Activated CD4-positive, alpha-beta memory T cell treated with anti-CD3 and anti-CD28 coated beads for 36 hours (primary cell): Measurements from ENCODE around the gene AHRR. TPM values are rescaled to one million over a fixed set of nuclear protein-coding genes. Genes with fewer than 3 reads are reported as not detected.

ENCODE experiments used
- CTCF ChIA-PET: fragments of 350-600 bp; sonication (Branson Sonifier 250); formaldehyde crosslinking; loops from one replicate; lab custom pipeline; 2021; ENCODE audit warnings: antibody characterized with exemption, inconsistent platforms; lab: Charles Lee
- POLR2A ChIA-PET: fragments of 350-600 bp; sonication (Branson Sonifier 250); formaldehyde crosslinking; loops from one replicate; lab custom pipeline; 2021; ENCODE audit warnings: antibody characterized with exemption; lab: Charles Lee
- DNase-seq: peaks from one replicate; pipeline ENCODE4 v3.0.0-alpha.2; 2020
- H3K27ac Mint-ChIP-seq: one replicate; pipeline ENCODE4 v1.8.0; 2021; ENCODE audit warnings: mixed read lengths
- H3K27me3 Mint-ChIP-seq: one replicate; pipeline ENCODE4 v1.8.0; 2021; ENCODE audit warnings: mixed read lengths
- H3K36me3 Mint-ChIP-seq: one replicate; pipeline ENCODE4 v1.8.0; 2021; ENCODE audit warnings: mixed read lengths
- H3K4me1 Mint-ChIP-seq: one replicate; pipeline ENCODE4 v1.8.0; 2021; ENCODE audit warnings: low read depth, mixed read lengths
- H3K4me3 Mint-ChIP-seq: one replicate; pipeline ENCODE4 v1.8.0; 2021; ENCODE audit warnings: mild to moderate bottlenecking, mixed read lengths
- H3K9me3 Mint-ChIP-seq: one replicate; pipeline ENCODE4 v1.8.0; 2021; ENCODE audit warnings: mixed read lengths
- intact Hi-C: fragments of 100-400 bp; cut with micrococcal nuclease; formaldehyde crosslinking; loops from one replicate; pipeline ENCODE4 v1.15.1; 2023
- total RNA-seq, 2 experiments: library from RNA; stranded (reverse); gene quantifications; one replicate each; pipeline ENCODE4 v1.2.3, GENCODE V29; 2021

The AHRR gene
- total RNA-seq, 2 experiments from 2014 or later: 16.7 to 16.8 TPM

DNA sequence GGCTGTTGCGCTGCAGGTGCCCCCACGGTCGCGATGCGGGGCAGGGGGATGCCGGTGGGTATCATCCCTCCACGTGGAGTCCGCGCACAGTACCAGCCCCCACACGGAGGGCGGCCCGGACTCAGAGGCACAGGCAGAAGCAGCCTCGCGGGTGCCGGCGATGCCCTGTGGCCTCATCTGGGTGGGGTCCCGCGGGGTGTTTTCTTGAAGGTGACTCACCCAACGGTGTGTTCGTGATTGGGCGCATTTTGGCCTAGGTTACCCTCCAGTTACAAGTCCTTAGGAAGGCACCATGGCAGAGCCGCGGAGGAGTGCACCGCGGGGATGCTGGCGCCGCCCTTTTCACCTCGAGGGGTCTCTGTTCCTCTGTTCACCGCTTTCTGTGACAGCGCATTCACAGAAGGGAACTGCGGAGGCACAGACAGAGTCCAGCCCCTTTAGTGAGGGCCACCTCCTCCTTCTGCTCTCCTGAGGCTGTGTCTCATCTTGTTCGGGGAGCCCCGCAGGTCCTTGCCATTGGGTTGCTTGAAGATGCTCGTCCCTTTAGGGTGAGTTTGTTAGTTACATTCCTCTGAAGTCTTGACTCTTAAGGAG, 99.9 kb downstream of the AHRR start:
- intact Hi-C loops: no loop called here
- Mint-ChIP-seq H3K36me3 (no peaks in the 10 kb centered on the region), H3K4me3 (no peak overlapping the region), H3K9me3 (no peaks in the 10 kb centered on the region), H3K4me1 (no peaks in the 10 kb centered on the region), H3K27me3 (peaks cover 7% of the 10 kb centered on the region), H3K27ac (no peak overlapping the region)
- ChIA-PET CTCF (no interaction called here), POLR2A (no interaction called here)
- DNase-seq: no peak

DNA sequence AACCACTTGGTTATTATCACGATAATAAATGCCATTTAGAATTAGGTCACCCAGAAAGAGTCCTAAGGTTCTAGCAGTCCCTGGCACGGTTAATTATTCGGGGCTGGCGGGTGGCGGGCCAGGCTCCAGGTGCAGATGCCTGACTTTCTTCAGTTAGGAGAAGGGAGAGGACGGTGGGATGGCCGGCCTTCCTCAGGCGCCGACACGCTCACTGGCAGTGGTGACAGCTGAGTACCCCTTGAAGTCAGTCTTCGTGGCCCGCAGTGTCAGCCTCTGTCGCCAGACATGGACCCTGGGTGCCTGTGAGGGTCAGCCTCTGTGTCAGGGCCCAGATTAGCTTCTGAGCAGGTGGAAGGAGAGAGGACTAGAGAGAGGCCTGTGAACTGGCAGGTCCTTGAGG, 100.4 kb downstream of the AHRR start:
- POLR2A ChIA-PET: no interaction called here

DNA sequence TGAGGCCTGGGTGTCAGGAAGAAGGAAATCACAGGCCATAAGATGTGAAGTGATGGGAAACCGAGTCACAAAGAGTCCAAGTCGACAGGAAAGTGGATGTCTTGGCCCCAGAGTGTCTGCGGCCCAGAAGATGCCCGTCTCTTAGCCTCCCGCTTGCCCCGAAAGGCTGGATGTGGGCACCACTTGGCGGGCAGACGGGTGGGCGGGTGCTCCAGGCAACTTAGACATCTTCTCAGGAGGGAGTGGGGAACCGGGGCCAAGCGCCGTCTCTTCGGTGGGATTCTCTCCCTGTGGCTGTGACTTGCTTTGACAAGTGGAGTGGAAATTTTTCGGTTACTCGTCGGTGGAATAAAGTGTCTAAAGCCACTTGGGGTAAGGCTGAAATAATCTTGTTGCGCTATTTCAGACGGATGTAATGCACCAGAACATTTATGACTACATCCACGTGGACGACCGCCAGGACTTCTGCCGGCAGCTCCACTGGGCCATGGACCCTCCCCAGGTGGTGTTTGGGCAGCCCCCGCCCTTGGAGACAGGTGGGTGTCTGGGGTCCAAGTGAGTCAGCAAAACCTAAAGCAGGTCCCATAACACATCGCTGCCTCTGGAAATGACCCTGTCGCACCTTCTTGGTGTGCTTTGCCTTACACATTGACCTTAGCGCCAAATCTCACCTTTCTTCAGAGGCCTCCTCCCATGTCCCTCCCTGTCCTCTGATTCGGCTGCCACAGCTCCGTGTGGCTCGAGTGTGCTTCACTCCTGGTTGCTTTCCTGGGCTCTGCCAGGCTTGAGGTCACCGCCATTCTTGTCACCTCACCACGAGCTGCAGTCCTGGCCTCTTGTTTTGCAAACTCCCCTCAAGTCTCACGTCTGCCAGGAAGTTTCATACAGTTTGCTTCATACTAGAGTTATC, 101.1 kb downstream of the AHRR start:
- no peak overlapping the region for H3K27ac Mint-ChIP-seq
- intact Hi-C loops: no loop called here
- no peak for DNase-seq
- ChIA-PET CTCF (no interaction called here), POLR2A (no interaction called here)
- no peaks in the 10 kb centered on the region for H3K9me3 Mint-ChIP-seq
- no peaks in the 10 kb centered on the region for H3K36me3 Mint-ChIP-seq
- H3K27me3 Mint-ChIP-seq: peaks cover 10% of the 10 kb centered on the region
- H3K4me3 Mint-ChIP-seq: no peak overlapping the region
- H3K4me1 Mint-ChIP-seq: no peaks in the 10 kb centered on the region

More for the DNA sequence above, 100.4 kb downstream of the AHRR start:
- peaks cover 10% of the 10 kb centered on the region for H3K27me3 Mint-ChIP-seq
- intact Hi-C loops: no loop called here
- no peak overlapping the region for H3K27ac Mint-ChIP-seq
- no peaks in the 10 kb centered on the region for H3K36me3 Mint-ChIP-seq
- no peak overlapping the region for H3K4me3 Mint-ChIP-seq
- CTCF ChIA-PET: no interaction called here
- H3K9me3 Mint-ChIP-seq: no peaks in the 10 kb centered on the region
- no peaks in the 10 kb centered on the region for H3K4me1 Mint-ChIP-seq
- DNase-seq: no peak

DNA sequence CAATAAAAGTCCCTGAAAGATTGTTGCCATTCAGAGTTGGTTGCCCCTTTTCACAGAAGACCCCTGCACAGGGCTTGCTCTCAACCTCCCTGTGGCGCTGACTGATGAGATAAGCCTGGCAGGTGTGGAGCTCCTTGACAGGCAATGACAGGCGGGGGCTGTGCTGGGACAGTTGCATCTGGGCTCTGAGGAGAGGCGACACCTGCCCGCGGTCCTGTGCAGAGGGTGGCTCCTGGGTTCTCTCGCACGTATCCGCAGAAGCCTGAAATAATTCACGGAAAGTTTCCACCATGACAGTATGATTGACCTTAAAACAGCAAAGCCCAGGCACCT, 101.7 kb downstream of the AHRR start:
- no peaks in the 10 kb centered on the region for H3K36me3 Mint-ChIP-seq
- intact Hi-C loops: no loop called here
- ChIA-PET CTCF (no interaction called here), POLR2A (no interaction called here)
- DNase-seq: no peak
- no peaks in the 10 kb centered on the region for H3K4me1 Mint-ChIP-seq
- no peaks in the 10 kb centered on the region for H3K9me3 Mint-ChIP-seq
- no peak overlapping the region for H3K27ac Mint-ChIP-seq
- peaks cover 10% of the 10 kb centered on the region for H3K27me3 Mint-ChIP-seq
- H3K4me3 Mint-ChIP-seq: no peak overlapping the region

DNA sequence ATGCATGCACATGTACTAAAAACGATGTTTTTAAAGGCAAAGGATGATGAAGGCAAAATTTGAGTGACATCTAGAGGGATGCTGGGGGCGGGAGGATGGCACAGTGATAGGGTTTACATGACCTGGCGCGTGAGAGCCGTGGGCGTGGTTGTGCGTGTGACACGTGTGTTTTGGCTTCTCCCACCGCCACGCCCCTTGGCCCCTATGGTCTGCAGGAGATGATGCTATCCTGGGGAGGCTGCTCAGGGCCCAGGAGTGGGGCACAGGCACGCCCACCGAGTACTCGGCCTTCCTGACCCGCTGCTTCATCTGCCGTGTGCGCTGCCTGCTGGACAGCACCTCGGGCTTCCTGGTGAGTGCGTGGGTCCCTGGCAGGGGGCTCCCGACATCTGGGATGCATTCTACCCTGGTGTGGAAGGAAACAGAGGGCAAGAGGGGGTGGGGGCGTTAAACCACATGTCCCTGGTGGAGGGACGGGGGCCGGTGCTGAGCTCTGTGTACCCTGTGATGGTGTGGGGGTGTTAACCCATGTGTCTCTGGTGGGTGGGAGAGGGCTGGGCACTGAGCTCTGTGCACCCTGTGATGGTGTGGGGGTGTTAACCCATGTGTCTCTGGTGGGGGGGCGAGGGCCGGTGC, 102.2 kb downstream of the AHRR start:
- no peaks in the 10 kb centered on the region for H3K9me3 Mint-ChIP-seq
- no peak for DNase-seq
- ChIA-PET CTCF (interaction anchor here (0.9 to 2.3 kb wide), 2 partner anchors 107 to 236 kb away, joined by 3 to 24 read pairs; no protein-coding TSS in a partner anchor), POLR2A (no interaction called here)
- H3K36me3 Mint-ChIP-seq: no peaks in the 10 kb centered on the region
- intact Hi-C loops: no loop called here
- H3K27ac Mint-ChIP-seq: no peak overlapping the region
- H3K4me1 Mint-ChIP-seq: no peaks in the 10 kb centered on the region
- peaks cover 10% of the 10 kb centered on the region for H3K27me3 Mint-ChIP-seq
- H3K4me3 Mint-ChIP-seq: no peak overlapping the region

DNA sequence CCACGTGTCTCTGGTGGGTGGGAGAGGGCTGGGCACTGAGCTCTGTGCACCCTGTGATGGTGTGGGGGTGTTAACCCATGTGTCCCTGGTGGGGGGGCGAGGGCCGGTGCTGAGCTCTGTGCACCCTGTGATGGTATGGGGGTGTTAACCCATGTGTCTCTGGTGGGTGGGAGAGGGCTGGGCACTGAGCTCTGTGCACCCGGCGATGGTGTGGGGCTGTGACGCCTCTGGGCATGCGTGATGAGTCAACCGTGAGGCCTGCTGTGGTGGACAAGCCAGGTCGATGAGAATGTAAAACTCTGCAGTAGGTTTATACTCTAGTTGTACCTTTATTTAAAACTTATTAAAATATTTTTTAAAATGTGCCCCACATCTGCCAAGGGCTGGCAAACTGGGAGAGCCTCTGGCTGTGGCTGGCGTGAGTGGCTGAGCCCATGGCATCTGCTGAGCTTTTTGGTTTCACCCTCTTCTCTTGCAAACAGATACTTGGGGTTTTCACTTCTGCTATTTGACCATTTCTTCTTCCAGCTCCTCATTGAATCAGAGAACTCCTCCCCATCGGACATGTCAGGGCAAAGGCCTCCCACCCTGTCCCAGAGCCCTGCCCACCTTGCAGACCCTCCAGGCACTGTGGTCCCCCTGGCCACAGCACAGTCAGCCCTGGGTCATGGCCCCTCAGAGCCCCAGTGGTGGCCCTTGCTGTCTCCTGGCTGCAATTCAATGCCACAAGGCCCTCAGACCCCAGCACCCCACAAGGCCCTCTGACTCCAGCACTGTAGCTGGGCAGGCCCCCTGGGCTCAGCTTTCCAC, 103.0 kb downstream of the AHRR start:
- ChIA-PET CTCF (interaction anchor here (0.9 to 2.3 kb wide), 2 partner anchors 108 to 236 kb away, joined by 3 to 24 read pairs; no protein-coding TSS in a partner anchor), POLR2A (no interaction called here)
- peaks cover 10% of the 10 kb centered on the region for H3K27me3 Mint-ChIP-seq
- no peaks in the 10 kb centered on the region for H3K9me3 Mint-ChIP-seq
- DNase-seq: no peak
- no peak overlapping the region for H3K4me3 Mint-ChIP-seq
- intact Hi-C loops: loop anchor here (5.0 kb wide), 1 partner anchor 237 kb away; no protein-coding TSS in a partner anchor
- no peaks in the 10 kb centered on the region for H3K4me1 Mint-ChIP-seq
- H3K27ac Mint-ChIP-seq: no peak overlapping the region
- no peaks in the 10 kb centered on the region for H3K36me3 Mint-ChIP-seq

DNA sequence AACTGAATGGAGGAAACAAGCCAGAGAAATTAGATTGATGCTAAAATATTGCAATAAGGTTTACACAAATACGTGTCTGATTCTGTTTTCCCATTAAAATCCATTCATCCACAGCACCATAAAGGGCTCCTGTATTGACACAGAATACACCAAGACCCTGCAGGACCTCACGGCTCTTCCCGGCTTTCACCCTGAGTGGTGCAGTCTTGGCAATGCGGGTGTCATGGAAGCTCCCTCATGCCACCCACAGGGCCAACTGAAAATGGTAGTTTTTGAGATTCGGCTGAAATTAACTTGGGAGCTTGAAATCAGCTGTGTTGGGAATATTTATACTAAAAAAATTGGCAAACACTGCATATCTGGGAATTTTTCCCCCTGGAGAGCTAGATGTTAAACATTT, 104.2 kb downstream of the AHRR start:
- intact Hi-C loops: loop anchor here (5.0 kb wide), 1 partner anchor 238 kb away; no protein-coding TSS in a partner anchor
- H3K4me1 Mint-ChIP-seq: no peaks in the 10 kb centered on the region
- H3K27ac Mint-ChIP-seq: no peak overlapping the region
- H3K4me3 Mint-ChIP-seq: no peak overlapping the region
- CTCF ChIA-PET: interaction anchor here (0.6 to 2.3 kb wide), 6 partner anchors 21 to 237 kb away, joined by 3 to 24 read pairs (median 3); no protein-coding TSS in a partner anchor
- H3K36me3 Mint-ChIP-seq: no peaks in the 10 kb centered on the region
- peak; percentile 40 for DNase-seq
- no peaks in the 10 kb centered on the region for H3K9me3 Mint-ChIP-seq
- peaks cover 10% of the 10 kb centered on the region for H3K27me3 Mint-ChIP-seq
- POLR2A ChIA-PET: no interaction called here

DNA sequence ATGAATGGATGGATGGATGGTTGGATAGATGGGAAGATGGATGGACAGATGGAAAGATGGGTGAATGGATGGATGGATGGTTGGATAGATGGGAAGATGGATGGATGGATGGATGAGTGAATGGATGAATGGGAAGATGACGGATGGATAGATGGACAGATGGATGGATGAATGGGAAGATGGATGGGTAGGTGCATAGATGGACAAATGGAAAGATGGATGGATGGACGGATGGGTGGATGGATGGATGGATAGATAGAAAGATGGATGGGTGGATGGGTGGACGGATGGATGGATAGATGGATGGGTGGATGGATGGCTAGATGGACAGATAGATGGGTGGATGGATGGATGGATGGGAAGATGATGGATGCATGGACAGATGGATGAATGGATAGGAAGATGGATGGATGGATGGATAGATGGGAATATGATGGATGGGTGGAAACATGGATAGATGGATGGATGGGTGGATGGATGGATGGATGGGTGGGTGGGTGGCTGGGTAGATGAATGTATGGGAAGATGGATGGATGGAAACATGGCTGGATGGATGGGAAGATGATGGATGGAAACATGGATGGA, 105.0 kb downstream of the AHRR start:
- Mint-ChIP-seq H3K4me3 (no peak overlapping the region), H3K27me3 (peaks cover 10% of the 10 kb centered on the region), H3K9me3 (no peaks in the 10 kb centered on the region), H3K27ac (no peak overlapping the region), H3K36me3 (no peaks in the 10 kb centered on the region), H3K4me1 (no peaks in the 10 kb centered on the region)
- intact Hi-C loops: loop anchor here (5.0 kb wide), 1 partner anchor 239 kb away; no protein-coding TSS in a partner anchor
- no peak for DNase-seq
- CTCF ChIA-PET: interaction anchor here (0.6 to 2.3 kb wide), 6 partner anchors 20 to 238 kb away, joined by 3 to 24 read pairs (median 3); no protein-coding TSS in a partner anchor
- POLR2A ChIA-PET: no interaction called here

DNA sequence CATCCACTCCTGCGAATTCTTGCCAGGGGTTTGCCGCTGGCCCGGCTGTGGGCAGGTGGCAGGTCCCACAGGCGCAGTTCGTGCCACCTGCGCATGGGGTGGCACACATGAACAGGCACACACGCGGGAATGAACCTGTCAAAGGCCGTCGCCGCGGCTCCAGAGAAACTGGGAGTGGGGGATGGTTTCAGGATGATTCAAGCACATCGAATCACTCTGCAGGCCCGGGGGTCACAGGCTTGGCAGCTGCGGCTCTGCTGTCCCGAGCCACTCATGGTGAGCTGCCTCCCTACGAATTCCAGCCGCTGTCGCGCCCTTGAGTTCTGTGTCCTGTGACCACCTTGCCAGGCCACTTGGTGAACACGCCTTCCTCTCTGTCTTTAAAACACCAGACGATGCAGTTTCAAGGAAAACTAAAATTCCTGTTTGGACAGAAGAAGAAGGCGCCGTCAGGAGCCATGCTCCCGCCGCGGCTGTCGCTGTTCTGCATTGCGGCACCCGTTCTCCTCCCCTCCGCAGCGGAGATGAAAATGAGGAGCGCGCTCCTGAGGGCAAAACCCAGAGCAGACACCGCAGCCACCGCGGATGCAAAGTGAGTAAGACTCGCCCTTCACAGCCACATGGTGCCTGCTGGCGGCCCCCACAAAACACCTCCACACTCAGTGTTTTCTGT, 106.0 kb downstream of the AHRR start:
- POLR2A ChIA-PET: interaction anchor here (1.0 kb wide), 1 partner anchor 111 kb away, joined by 3 read pairs; no protein-coding TSS in a partner anchor
- H3K27me3 Mint-ChIP-seq: peaks cover 15% of the 10 kb centered on the region
- no peak for DNase-seq
- H3K36me3 Mint-ChIP-seq: peaks cover 2% of the 10 kb centered on the region
- no peaks in the 10 kb centered on the region for H3K9me3 Mint-ChIP-seq
- H3K27ac Mint-ChIP-seq: no peak overlapping the region
- intact Hi-C loops: loop anchor here (5.0 kb wide), 1 partner anchor 240 kb away; no protein-coding TSS in a partner anchor
- no peak overlapping the region for H3K4me3 Mint-ChIP-seq
- CTCF ChIA-PET: interaction anchor here (0.9 to 1.5 kb wide), 2 partner anchors 19 to 111 kb away, joined by 5 to 7 read pairs; no protein-coding TSS in a partner anchor
- no peaks in the 10 kb centered on the region for H3K4me1 Mint-ChIP-seq

DNA sequence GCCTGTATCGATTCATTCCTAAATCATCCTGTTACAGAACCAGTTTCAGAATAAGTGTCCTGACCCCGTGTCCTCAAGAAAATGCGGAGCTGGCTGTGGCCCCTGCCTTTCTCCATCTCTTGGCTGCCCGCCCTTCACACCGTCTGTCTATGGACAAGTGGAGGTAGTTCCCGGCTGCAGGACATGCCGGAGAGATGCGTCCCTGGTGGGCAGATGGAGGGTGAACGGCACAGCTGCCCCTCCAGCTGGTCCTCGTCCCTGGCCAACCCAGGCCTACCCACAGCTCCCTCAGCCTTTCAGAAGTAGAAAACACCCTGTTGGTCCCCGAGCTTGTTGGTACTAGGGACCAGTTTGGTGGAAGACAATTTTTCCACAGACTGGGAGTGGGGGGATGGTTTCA, 106.7 kb downstream of the AHRR start:
- Mint-ChIP-seq H3K27ac (no peak overlapping the region), H3K4me3 (no peak overlapping the region)

More for the DNA sequence above, 106.7 kb downstream of the AHRR start:
- POLR2A ChIA-PET: interaction anchor here (1.0 kb wide), 1 partner anchor 111 kb away, joined by 3 read pairs; no protein-coding TSS in a partner anchor
- H3K27me3 Mint-ChIP-seq: peaks cover 16% of the 10 kb centered on the region
- H3K4me1 Mint-ChIP-seq: no peaks in the 10 kb centered on the region
- H3K9me3 Mint-ChIP-seq: no peaks in the 10 kb centered on the region
- intact Hi-C loops: loop anchor here (5.0 kb wide), 1 partner anchor 241 kb away; no protein-coding TSS in a partner anchor
- H3K36me3 Mint-ChIP-seq: peaks cover 2% of the 10 kb centered on the region
- CTCF ChIA-PET: interaction anchor here (0.9 to 1.5 kb wide), 3 partner anchors 18 to 240 kb away, joined by 4 to 7 read pairs (median 5); no protein-coding TSS in a partner anchor
- DNase-seq: no peak
